Measurements from ENCODE around the gene CD53. TPM values are rescaled to one million over a fixed set of nuclear protein-coding genes. Genes with fewer than 3 reads are reported as not detected.
"Not testable (repeated sequence)": the region's sequence is repeated elsewhere in the genome, so short reads cannot be mapped to it uniquely, and the experiment has no call there.

CD53 gene
- total RNA-seq, 1 experiment from 2014 or later: 1.4 TPM

DNA sequence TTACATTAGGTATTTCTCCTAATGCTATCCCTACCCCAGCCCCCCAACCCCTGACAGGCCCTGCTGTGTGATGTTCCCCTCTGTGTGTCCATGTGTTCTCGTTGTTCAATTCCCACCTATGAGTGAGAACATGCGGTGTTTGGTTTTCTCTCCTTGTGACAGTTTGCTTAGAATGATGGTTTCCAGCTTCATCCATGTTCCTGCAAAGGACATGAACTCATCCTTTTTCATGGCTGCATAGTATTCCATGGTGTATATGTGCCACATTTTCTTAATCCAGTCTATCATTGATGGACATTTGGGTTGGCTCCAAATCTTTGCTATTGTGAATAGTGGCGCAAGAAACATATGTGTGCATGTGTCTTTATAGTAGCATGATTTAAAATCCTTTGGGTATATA, 58.1 kb downstream of the CD53 start:
- H3K27ac Mint-ChIP-seq; H3K36me3 Mint-ChIP-seq; H3K27me3 Mint-ChIP-seq (ENCODE audit: low read depth); CTCF ChIA-PET; ATAC-seq; H3K4me3 Mint-ChIP-seq; POLR2A ChIA-PET; DNase-seq (ENCODE audit: low spot score); H3K4me1 Mint-ChIP-seq: not testable (repeated sequence)
- H3K9me3 Mint-ChIP-seq: peaks cover 15% of the 10 kb centered on the region
- TF ChIP-seq GTF2I (CRISPR knock-in tag; conservative IDR thresholded peaks at IDR 0.05): 0 out of 2 replicates have a peak, but pooled peaks have one; percentile 33

DNA sequence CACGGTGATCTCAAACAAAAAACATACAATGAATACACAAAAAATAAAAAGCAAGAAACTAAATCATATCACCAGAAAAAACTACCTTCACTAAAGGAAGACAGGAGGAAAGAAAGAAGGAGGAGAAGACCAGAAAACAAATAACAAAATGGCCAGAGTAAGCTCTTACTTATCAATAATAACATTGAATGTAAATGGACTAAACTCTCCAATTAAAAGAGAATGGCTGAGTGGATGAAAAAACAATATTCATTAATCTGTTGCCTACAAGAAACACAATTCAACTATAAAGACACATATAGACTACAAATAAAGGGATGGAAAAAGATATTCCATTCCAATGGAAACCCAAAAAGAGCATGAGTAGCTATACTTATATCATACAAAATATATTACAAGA, 63.6 kb downstream of the CD53 start:
- Mint-ChIP-seq H3K9me3 (peaks cover 31% of the 10 kb centered on the region), H3K4me3 (no peak overlapping the region), H3K27ac (no peak overlapping the region), H3K27me3 (ENCODE audit: low read depth) (peaks cover 22% of the 10 kb centered on the region), H3K4me1 (no peaks in the 10 kb centered on the region), H3K36me3 (no peaks in the 10 kb centered on the region)
- DNase-seq (ENCODE audit: low spot score) (no peak), ATAC-seq (no peak)
- CTCF ChIA-PET: no interaction called here
- POLR2A ChIA-PET: no interaction called here
- TF ChIP-seq RELA (CRISPR knock-in tag; IDR thresholded peaks at IDR 0.05; ENCODE audit: borderline replicate concordance) (no peak), NFYB (CRISPR knock-in tag; conservative IDR thresholded peaks at IDR 0.05; ENCODE audit: low read depth) (no peak), RORB (CRISPR knock-in tag; IDR thresholded peaks at IDR 0.05) (no peak), ZNF317 (CRISPR knock-in tag; IDR thresholded peaks at IDR 0.05; ENCODE audit: borderline replicate concordance, low read depth) (no peak), NR3C1 (CRISPR knock-in tag; conservative IDR thresholded peaks at IDR 0.05; ENCODE audit: low read depth) (no peak), TEAD1 (CRISPR knock-in tag; IDR thresholded peaks at IDR 0.05) (no peak), CBFB (CRISPR knock-in tag; IDR thresholded peaks at IDR 0.05; ENCODE audit: low read depth) (no peak), GTF2I (CRISPR knock-in tag; conservative IDR thresholded peaks at IDR 0.05) (no peak), ZNF219 (CRISPR knock-in tag; IDR thresholded peaks at IDR 0.05; ENCODE audit: borderline replicate concordance) (no peak), ZNF671 (CRISPR knock-in tag; IDR thresholded peaks at IDR 0.05) (no peak), ZNF396 (CRISPR knock-in tag; IDR thresholded peaks at IDR 0.05; ENCODE audit: borderline replicate concordance) (no peak), ESRRA (CRISPR knock-in tag; IDR thresholded peaks at IDR 0.05; ENCODE audit: borderline replicate concordance) (no peak), PRRX2 (CRISPR knock-in tag; IDR thresholded peaks at IDR 0.05) (no peak)
- TF ChIP-seq, protein P1, sequence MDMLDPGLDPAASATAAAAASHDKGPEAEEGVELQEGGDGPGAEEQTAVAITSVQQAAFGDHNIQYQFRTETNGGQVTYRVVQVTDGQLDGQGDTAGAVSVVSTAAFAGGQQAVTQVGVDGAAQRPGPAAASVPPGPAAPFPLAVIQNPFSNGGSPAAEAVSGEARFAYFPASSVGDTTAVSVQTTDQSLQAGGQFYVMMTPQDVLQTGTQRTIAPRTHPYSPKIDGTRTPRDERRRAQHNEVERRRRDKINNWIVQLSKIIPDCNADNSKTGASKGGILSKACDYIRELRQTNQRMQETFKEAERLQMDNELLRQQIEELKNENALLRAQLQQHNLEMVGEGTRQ (CRISPR knock-in tag; IDR thresholded peaks at IDR 0.05): no peak
- TF ChIP-seq, protein P2, sequence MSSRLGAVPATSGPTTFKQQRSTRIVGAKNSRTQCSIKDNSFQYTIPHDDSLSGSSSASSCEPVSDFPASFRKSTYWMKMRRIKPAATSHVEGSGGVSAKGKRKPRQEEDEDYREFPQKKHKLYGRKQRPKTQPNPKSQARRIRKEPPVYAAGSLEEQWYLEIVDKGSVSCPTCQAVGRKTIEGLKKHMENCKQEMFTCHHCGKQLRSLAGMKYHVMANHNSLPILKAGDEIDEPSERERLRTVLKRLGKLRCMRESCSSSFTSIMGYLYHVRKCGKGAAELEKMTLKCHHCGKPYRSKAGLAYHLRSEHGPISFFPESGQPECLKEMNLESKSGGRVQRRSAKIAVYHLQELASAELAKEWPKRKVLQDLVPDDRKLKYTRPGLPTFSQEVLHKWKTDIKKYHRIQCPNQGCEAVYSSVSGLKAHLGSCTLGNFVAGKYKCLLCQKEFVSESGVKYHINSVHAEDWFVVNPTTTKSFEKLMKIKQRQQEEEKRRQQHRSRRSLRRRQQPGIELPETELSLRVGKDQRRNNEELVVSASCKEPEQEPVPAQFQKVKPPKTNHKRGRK (CRISPR knock-in tag; IDR thresholded peaks at IDR 0.05; ENCODE audit: borderline replicate concordance): no peak
- TF ChIP-seq, protein P3, sequence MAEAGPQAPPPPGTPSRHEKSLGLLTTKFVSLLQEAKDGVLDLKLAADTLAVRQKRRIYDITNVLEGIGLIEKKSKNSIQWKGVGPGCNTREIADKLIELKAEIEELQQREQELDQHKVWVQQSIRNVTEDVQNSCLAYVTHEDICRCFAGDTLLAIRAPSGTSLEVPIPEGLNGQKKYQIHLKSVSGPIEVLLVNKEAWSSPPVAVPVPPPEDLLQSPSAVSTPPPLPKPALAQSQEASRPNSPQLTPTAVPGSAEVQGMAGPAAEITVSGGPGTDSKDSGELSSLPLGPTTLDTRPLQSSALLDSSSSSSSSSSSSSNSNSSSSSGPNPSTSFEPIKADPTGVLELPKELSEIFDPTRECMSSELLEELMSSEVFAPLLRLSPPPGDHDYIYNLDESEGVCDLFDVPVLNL (CRISPR knock-in tag; IDR thresholded peaks at IDR 0.05; ENCODE audit: borderline replicate concordance, low read depth): no peak
- TF ChIP-seq, protein P4, sequence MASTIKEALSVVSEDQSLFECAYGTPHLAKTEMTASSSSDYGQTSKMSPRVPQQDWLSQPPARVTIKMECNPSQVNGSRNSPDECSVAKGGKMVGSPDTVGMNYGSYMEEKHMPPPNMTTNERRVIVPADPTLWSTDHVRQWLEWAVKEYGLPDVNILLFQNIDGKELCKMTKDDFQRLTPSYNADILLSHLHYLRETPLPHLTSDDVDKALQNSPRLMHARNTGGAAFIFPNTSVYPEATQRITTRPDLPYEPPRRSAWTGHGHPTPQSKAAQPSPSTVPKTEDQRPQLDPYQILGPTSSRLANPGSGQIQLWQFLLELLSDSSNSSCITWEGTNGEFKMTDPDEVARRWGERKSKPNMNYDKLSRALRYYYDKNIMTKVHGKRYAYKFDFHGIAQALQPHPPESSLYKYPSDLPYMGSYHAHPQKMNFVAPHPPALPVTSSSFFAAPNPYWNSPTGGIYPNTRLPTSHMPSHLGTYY (CRISPR knock-in tag; IDR thresholded peaks at IDR 0.05): no peak

DNA sequence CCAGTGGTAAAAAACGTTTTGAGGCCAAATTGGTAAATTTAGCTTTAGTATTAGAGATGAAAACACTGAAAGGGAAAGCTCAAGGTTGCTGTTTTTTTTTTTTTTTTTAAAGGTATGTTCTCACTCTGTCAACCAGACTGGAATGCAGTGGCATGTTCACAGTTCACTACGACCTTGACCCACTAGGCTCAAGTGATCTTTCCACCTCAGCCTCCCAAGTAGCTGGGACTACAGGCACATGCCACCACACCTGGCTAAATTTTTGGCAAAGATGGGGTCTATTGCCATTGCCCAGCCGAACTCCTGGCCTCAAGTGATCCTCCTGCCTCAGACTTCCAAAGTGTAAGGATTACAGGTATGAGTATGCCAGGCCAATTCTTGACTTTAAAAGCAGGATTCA, 71.9 kb downstream of the CD53 start:
- Mint-ChIP-seq H3K27me3 (ENCODE audit: low read depth) (peaks cover 4% of the 10 kb centered on the region), H3K36me3 (peaks cover 22% of the 10 kb centered on the region), H3K4me3 (no peak overlapping the region), H3K27ac (no peak overlapping the region), H3K9me3 (peaks cover 2% of the 10 kb centered on the region), H3K4me1 (no peaks in the 10 kb centered on the region)
- DNase-seq (ENCODE audit: low spot score) (no peak), ATAC-seq (no peak)
- POLR2A ChIA-PET: interaction anchor here (0.6 kb wide), 1 partner anchor 81 kb away, joined by 3 read pairs; no protein-coding TSS in a partner anchor
- CTCF ChIA-PET: no interaction called here
- no peak for TF ChIP-seq CBFB (CRISPR knock-in tag; IDR thresholded peaks at IDR 0.05; ENCODE audit: low read depth)
- TF ChIP-seq GRHL2 (CRISPR knock-in tag; IDR thresholded peaks at IDR 0.05; ENCODE audit: insufficient replicate concordance, severe bottlenecking): no peak

All from WTC11 (cell line).